HEK293 (cell line): ENCODE data around the gene HOXA6.

Experiments used
- CTCF ChIA-PET: fragments of 350-600 bp; formaldehyde crosslinking; extraction: SDS; loops from one replicate; lab custom pipeline; 2021; ENCODE audit warnings: antibody characterized with exemption; lab: Yijun Ruan, JAX
- POLR2A ChIA-PET: fragments of 300-600 bp; formaldehyde crosslinking; extraction: SDS; loops from one replicate; lab custom pipeline; 2020; ENCODE audit warnings: antibody characterized with exemption, inconsistent platforms; lab: Yijun Ruan, JAX
- H3K27ac ChIP-seq: fragments of 200-500 bp; sonication (Bioruptor generic); 2 replicates; pipeline ENCODE4 v1.5.1; 2014; ENCODE audit warnings: low read depth, low read length, control low read depth, inconsistent platforms; ENCODE audit errors: extremely low read depth
- H3K36me3 ChIP-seq, 2 experiments: fragments of 200-500 bp in 1 of 2; sonication (Bioruptor generic) in 1 of 2; 1 replicate in 1 of 2; 2 replicates in 1 of 2; pipeline ENCODE4 v1.5.1; 2014 to 2017; ENCODE audit warnings: inconsistent platforms in 2 of 2, low read length in 2 of 2; ENCODE audit not compliant: control insufficient read depth in 2 of 2, insufficient read depth in 1 of 2
- H3K4me1 ChIP-seq: fragments of 200-500 bp; sonication (Bioruptor generic); 2 replicates; pipeline ENCODE4 v1.5.1; 2014; ENCODE audit warnings: mild to moderate bottlenecking, low read length, inconsistent platforms; ENCODE audit not compliant: control insufficient read depth, insufficient read depth
- H3K4me3 ChIP-seq: 2 replicates; pipeline ENCODE4 v1.5.1; 2011; ENCODE audit warnings: low read depth, mild to moderate bottlenecking, control low read depth, low read length, moderate library complexity
- H3K9me3 ChIP-seq: fragments of 200-500 bp; sonication (Bioruptor generic); 2 replicates; pipeline ENCODE4 v1.5.1; 2014; ENCODE audit warnings: low read depth, low read length, inconsistent platforms; ENCODE audit not compliant: control insufficient read depth, insufficient read depth
- BCL6B ChIP-seq: fragments of 450-650 bp; formaldehyde crosslinking; IDR thresholded peaks from 2 replicates; pipeline ENCODE4 v1.5.1; 2017; ENCODE audit warnings: missing biosample characterization, missing genetic modification characterization
- GFI1B ChIP-seq: fragments of 450-650 bp; formaldehyde crosslinking; IDR thresholded peaks from 2 replicates; pipeline ENCODE4 v1.5.1; 2016; ENCODE audit warnings: missing biosample characterization, missing genetic modification characterization
- HOXD13 ChIP-seq: sonication (generic); formaldehyde crosslinking; IDR thresholded peaks from 2 replicates; pipeline ENCODE4 v1.8.0; 2022; ENCODE audit warnings: missing genetic modification reagents, borderline replicate concordance
- MEIS1 ChIP-seq: sonication (generic); formaldehyde crosslinking; IDR thresholded peaks from 2 replicates; pipeline ENCODE4 v1.8.1; 2022; ENCODE audit warnings: missing genetic modification reagents, mild to moderate bottlenecking, borderline replicate concordance
- SCRT1 ChIP-seq: fragments of 450-650 bp; formaldehyde crosslinking; IDR thresholded peaks from 2 replicates; pipeline ENCODE4 v1.5.1; 2016; ENCODE audit warnings: missing biosample characterization, missing genetic modification characterization, borderline replicate concordance
- SP3 ChIP-seq: fragments of 450-650 bp; formaldehyde crosslinking; IDR thresholded peaks from 2 replicates; pipeline ENCODE4 v1.5.1; 2016; ENCODE audit warnings: missing biosample characterization, missing genetic modification characterization
- ZBTB10 ChIP-seq: fragments of 450-650 bp; formaldehyde crosslinking; IDR thresholded peaks from 2 replicates; pipeline ENCODE4 v1.5.1; 2016; ENCODE audit warnings: missing biosample characterization, missing genetic modification characterization
- ZFP3 ChIP-seq: fragments of 450-650 bp; formaldehyde crosslinking; IDR thresholded peaks from 2 replicates; pipeline ENCODE4 v1.5.1; 2016; ENCODE audit warnings: low read depth, missing biosample characterization, missing genetic modification characterization
- ZNF10 ChIP-seq: fragments of 450-650 bp; formaldehyde crosslinking; IDR thresholded peaks from 2 replicates; pipeline ENCODE4 v1.5.1; 2017; ENCODE audit warnings: missing biosample characterization, missing genetic modification characterization
- ZNF366 ChIP-seq: fragments of 450-650 bp; formaldehyde crosslinking; conservative IDR thresholded peaks from 2 replicates; pipeline ENCODE4 v1.5.1; 2016; ENCODE audit warnings: missing biosample characterization, missing genetic modification characterization
- ZNF398 ChIP-seq: fragments of 450-650 bp; formaldehyde crosslinking; IDR thresholded peaks from 2 replicates; pipeline ENCODE4 v1.5.1; 2017; ENCODE audit warnings: missing biosample characterization, missing genetic modification characterization
- ZNF473 ChIP-seq: fragments of 450-650 bp; formaldehyde crosslinking; IDR thresholded peaks from 2 replicates; pipeline ENCODE4 v1.5.1; 2017; ENCODE audit warnings: missing biosample characterization, missing genetic modification characterization
- ZNF488 ChIP-seq: fragments of 450-650 bp; formaldehyde crosslinking; IDR thresholded peaks from 2 replicates; pipeline ENCODE4 v1.5.1; 2016; ENCODE audit warnings: missing biosample characterization, missing genetic modification characterization
- ZNF514 ChIP-seq: fragments of 450-650 bp; formaldehyde crosslinking; IDR thresholded peaks from 2 replicates; pipeline ENCODE4 v1.5.1; 2016; ENCODE audit warnings: missing biosample characterization, missing genetic modification characterization
- ZNF626 ChIP-seq: fragments of 450-650 bp; sonication (Bioruptor Pico); formaldehyde crosslinking; IDR thresholded peaks from 2 replicates; pipeline ENCODE4 v1.5.1; 2018; ENCODE audit warnings: missing biosample characterization, missing genetic modification characterization, inconsistent platforms
- ZNF830 ChIP-seq: fragments of 450-650 bp; IDR thresholded peaks from 2 replicates; pipeline ENCODE4 v1.5.0; 2018; ENCODE audit warnings: missing biosample characterization, missing genetic modification characterization, low read depth, mild to moderate bottlenecking, moderate library complexity
- ZSCAN18 ChIP-seq: fragments of 450-650 bp; formaldehyde crosslinking; IDR thresholded peaks from 2 replicates; pipeline ENCODE4 v1.5.1; 2016; ENCODE audit warnings: missing biosample characterization, missing genetic modification characterization

The HOXA6 gene

GRCh38 chr7:27101171-27101956 lies 46.2 kb downstream of the HOXA6 start:
- no peak overlapping the region for H3K27ac ChIP-seq
- ChIA-PET POLR2A (interaction anchor here (1.2 kb wide), 1 partner anchor 31 kb away, joined by 4 read pairs; no protein-coding TSS in a partner anchor), CTCF (no interaction called here)
- TF ChIP-seq ZNF473 (tag by site-specific recombination) (no peak), BCL6B (tag by site-specific recombination) (no peak), ZNF514 (tag by site-specific recombination) (no peak), ZNF398 (tag by site-specific recombination) (no peak), MEIS1 (no peak), ZNF626 (tag by site-specific recombination) (no peak), ZBTB10 (tag by site-specific recombination) (no peak), SP3 (no peak), ZSCAN18 (tag by site-specific recombination) (no peak), ZNF830 (no peak), GFI1B (tag by site-specific recombination) (no peak), SCRT1 (tag by site-specific recombination) (no peak), HOXD13 (CRISPR knock-in tag) (no peak), ZNF10 (tag by site-specific recombination) (no peak), ZFP3 (tag by site-specific recombination) (no peak), ZNF488 (tag by site-specific recombination) (no peak), ZNF366 (tag by site-specific recombination) (no peak)
- no peaks in the 10 kb centered on the region for H3K9me3 ChIP-seq
- no peak overlapping the region for H3K4me3 ChIP-seq
- H3K36me3 ChIP-seq: peaks cover 12 to 28% of the 10 kb centered on the region in 2 experiments
- H3K4me1 ChIP-seq: peaks cover 7% of the 10 kb centered on the region; the same call in 1 of the 2 replicates
